Smooth muscle cell of trachea (primary cell): Measurements from ENCODE around the gene CHMP1A. TPM values are rescaled to one million over a fixed set of nuclear protein-coding genes. Genes with fewer than 3 reads are reported as not detected.

Experiments
- total RNA-seq: library from RNA; depleted of rRNA; stranded (reverse); fragments of >200 nt; gene quantifications from 2 replicates; pipeline ENCODE4 v1.2.1, GENCODE V29; 2014

CHMP1A gene
- 91.3 and 125 TPM in 2 replicates for total RNA-seq

DNA sequence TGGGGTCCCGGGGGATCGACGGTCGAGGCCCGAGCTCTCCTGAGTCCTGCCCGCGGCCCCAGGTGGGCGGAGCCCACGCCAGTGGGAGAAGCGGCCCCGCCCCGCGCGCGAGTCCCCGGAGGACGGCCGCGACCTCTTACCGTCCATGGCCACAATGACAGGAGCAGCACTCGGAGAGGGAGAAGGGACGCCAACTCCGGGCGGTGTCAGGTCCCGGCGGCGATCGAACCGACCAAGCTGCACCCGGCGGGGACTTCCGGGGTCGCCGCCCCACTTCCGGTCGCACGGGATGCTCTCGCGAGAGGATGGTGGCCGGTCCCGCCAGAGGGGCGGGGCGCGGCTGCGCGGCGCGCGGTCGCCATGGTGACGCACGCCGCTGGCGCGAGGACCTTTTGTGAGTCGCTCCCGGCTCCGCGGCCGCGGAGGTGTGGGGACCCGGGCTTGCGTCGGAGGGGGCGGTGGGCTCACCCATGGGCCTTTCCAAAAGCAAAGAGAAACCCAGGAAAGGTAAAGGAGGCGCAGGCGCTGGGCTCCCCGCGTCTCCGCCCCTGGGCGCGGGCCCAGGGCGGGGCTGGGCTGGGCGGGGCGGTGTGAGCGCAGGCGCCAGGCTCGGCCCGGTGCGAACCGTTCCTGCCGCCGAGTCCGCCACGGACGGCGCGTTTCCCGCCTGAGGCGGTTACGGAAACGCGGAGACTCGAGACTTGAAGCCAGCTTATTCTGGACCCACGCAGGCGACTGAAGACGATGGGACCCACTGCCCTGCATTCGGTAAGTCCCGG lies at the start of gene CHMP1A, which contains the start of gene SPATA33:
Gene CHMP1A (minus strand): TSS at position 267 of the 779 bp plus-strand sequence. CDS start 120 bp downstream, at position 147.
Gene SPATA33 (plus strand): TSS at position 395 of the 779 bp plus-strand sequence. CDS start 76 bp downstream, at position 471.

DNA sequence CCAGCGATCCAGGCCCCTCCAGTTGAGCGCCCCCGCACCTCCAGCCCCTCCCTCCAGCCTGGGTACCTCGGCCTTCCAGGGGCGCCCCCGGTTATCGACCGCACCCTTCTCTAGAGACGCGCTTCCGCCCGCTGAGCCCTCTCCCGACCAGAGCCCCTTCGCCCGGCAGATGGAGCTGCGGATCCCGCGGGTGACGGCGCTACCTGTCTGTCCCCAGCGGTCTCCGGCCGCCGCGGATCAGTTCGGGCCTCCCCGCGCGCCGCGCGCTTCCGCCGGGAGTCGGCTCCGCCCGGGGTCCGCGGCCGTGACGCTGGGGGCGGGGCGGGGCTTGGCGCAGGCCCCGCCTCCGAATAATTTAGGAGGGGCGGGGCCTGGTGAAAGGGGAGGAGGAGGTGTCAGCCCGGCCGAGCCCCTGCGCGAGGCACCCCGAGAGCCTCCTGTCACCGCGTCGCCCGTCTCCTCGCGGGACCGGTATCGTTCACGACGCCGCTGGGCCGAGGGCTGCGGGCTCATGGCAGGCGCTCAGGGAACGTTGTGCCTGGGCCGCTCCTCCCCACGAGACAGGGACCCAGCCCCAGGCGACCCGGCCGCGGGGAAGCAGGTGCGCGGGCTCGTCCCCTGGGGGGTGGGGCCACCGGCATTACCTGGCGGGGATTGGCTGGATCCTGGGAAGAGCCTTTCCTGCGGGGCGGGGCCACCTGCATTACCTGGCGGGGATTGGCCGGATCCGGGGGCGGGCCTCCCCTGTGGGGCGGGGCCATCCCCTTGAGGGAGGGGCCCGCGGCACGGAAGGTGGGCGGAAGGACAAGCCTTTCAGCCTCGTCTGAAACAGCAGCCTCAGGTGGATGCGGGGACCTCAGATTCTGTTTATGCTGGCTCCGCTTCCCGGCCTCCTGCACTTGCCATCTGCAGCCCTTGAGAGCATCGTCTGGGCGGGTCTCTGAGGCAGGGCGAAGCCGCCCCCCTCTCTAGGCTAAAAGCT lies 44.2 kb upstream of the CHMP1A start, which contains the start of gene SPATA2L:
Gene SPATA2L (minus strand): TSS at position 281 of the 982 bp plus-strand sequence. CDS start 473 bp downstream, outside the sequence.

DNA sequence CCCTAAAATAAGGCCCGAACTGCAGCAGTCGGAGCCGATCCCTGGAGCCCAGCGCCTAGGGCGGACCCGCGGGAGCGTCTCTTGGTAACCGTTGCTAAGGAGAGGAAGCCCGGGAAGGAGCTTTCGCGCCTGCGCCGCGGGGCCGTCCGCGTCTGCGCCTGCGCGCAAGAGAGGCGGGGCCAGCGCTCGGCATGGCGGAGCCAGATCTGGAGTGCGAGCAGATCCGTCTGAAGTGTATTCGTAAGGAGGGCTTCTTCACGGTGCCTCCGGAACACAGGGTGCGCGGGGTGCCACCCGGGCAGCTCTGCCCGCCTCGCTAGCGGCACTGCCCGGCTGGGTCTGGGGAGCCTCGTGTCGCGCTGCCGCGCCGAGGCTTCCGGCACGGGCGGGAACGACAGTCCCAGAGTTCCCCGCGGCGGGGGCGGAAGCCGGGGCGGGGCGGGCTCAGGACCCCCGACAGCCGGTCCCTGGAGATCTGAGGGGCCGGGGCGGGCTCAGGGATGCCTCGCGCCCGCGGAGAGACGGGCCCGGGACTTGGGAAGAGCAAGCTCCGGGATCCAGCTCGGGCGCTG lies 29.1 kb upstream of the CHMP1A start, which contains the start of gene CDK10:
Gene CDK10 (plus strand): TSS at position 170 of the 572 bp plus-strand sequence. CDS start 22 bp downstream, at position 192.

DNA sequence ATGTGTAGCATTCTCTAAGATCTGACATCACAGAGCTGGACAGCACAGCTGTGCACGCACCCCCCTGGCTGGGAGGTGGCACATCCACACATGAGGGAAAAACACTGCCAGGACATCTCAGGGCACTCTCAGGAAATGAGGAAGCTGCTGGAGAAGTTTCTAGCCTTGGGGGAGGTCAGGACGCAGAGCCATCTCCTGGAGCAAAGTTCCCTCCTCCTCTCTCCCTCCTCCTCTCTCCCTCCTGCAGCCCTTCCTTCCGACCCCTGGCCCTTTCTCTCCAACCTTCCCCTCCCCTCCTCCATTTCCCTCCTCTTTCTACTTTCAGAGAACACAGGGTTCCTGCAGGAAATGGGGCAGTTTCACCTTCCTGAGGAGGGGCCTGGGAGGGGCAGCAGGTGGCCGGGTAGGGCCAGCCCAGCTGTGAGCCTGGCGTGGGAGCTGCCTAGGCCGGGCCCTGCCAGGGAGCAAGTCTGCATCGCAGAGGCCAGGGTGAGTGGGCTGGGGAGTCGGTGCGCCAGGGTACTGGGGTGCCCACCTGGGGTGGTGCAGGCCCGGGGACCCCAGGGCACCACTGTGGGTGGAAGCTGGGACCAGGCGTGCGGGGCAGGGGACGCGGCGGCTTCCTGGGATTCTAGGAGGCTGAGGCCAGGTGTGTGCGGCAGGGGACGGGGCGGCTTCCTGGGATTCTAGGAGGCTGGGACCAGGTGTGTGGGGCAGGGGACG lies 44.1 kb downstream of the CHMP1A start, which contains the start of gene DPEP1:
Gene DPEP1 (plus strand): TSS at position 412 of the 723 bp plus-strand sequence. CDS start 16,769 bp downstream, outside the sequence.

Other genes starting within 250 kb of the CHMP1A start
- 66.0 and 79.3 TPM in 2 replicates for gene ANKRD11, start 167.1 kb downstream of the CHMP1A start, total RNA-seq
- 139 and 154 TPM in 2 replicates for gene SPG7, start 149.3 kb downstream of the CHMP1A start, total RNA-seq
- gene RPL13, start 97.0 kb downstream of the CHMP1A start, total RNA-seq = 2,383 and 3,310 TPM in 2 replicates
- 15.6 and 31.6 TPM in 2 replicates for gene CPNE7, start 82.0 kb downstream of the CHMP1A start, total RNA-seq
- 0.33 TPM in 1 of 2 replicates, not detected in the other for gene DPEP1, start 44.1 kb downstream of the CHMP1A start, total RNA-seq
- 2.5 and 3.6 TPM in 2 replicates for gene SPATA33, start 128 bp upstream of the CHMP1A start, total RNA-seq
- gene CDK10, start 29.0 kb upstream of the CHMP1A start, total RNA-seq = 39.6 and 39.9 TPM in 2 replicates
- 7.7 and 14.2 TPM in 2 replicates for gene SPATA2L, start 44.0 kb upstream of the CHMP1A start, total RNA-seq
- gene VPS9D1, start 63.2 kb upstream of the CHMP1A start, total RNA-seq = 12.8 and 18.2 TPM in 2 replicates
- gene ZNF276, start 63.8 kb upstream of the CHMP1A start, total RNA-seq = 12.2 and 16.2 TPM in 2 replicates
- gene FANCA, start 158.9 kb upstream of the CHMP1A start, total RNA-seq = 6.1 and 14.0 TPM in 2 replicates
- gene SPIRE2, start 170.8 kb upstream of the CHMP1A start, total RNA-seq = 2.2 and 3.6 TPM in 2 replicates
- 215 and 233 TPM in 2 replicates for gene TCF25, start 215.9 kb upstream of the CHMP1A start, total RNA-seq